ENCODE measurements around the gene CD68.
A peak's percentile ranks its signal among the peaks of the same experiment; 100 is the strongest.
"Not testable (repeated sequence)": the region's sequence is repeated elsewhere in the genome, so short reads cannot be mapped to it uniquely, and the experiment has no call there.

Gene CD68

GRCh38 chr17:7615265-7615747, 35.9 kb downstream of the CD68 start:
- no peak for DNase-seq

GRCh38 chr17:7618608-7619007, 39.2 kb downstream of the CD68 start:
- no peak for DNase-seq

GRCh38 chr17:7620835-7621234, 41.4 kb downstream of the CD68 start:
- no peak for DNase-seq

GRCh38 chr17:7623661-7624060, 44.2 kb downstream of the CD68 start:
- DNase-seq: no peak

- DNase-seq: not testable (repeated sequence)
Measured at GRCh38 chr17:7625749-7626148, 46.3 kb downstream of the CD68 start.

GRCh38 chr17:7626307-7626706, 46.9 kb downstream of the CD68 start:
- DNase-seq: no peak

- no peak for DNase-seq
Measured at GRCh38 chr17:7626956-7627249, 47.5 kb downstream of the CD68 start.

GRCh38 chr17:7627250-7628121, 48.0 kb downstream of the CD68 start, which contains the start of gene SAT2:
SAT2 (minus strand) TSS chr17:7627821; CDS start chr17:7627635, 186 bp downstream.
- DNase-seq: peak; percentile 12

GRCh38 chr17:7629939-7630571, 50.6 kb downstream of the CD68 start, which contains the start of gene SHBG:
SHBG (plus strand) TSS chr17:7630135; CDS start chr17:7630173, 38 bp downstream.
- no peak for DNase-seq
